ENCODE measurements around the gene CTNND1. TPM values are rescaled to one million over a fixed set of nuclear protein-coding genes. Genes with fewer than 3 reads are reported as not detected.

CTNND1 gene
- total and polyA plus RNA-seq, 9 of the 15 experiments (the other 6 are each of a cell fraction or from before 2014, with no cell fraction given) = 11.1 to 74.0 (median 43.3) TPM

DNA sequence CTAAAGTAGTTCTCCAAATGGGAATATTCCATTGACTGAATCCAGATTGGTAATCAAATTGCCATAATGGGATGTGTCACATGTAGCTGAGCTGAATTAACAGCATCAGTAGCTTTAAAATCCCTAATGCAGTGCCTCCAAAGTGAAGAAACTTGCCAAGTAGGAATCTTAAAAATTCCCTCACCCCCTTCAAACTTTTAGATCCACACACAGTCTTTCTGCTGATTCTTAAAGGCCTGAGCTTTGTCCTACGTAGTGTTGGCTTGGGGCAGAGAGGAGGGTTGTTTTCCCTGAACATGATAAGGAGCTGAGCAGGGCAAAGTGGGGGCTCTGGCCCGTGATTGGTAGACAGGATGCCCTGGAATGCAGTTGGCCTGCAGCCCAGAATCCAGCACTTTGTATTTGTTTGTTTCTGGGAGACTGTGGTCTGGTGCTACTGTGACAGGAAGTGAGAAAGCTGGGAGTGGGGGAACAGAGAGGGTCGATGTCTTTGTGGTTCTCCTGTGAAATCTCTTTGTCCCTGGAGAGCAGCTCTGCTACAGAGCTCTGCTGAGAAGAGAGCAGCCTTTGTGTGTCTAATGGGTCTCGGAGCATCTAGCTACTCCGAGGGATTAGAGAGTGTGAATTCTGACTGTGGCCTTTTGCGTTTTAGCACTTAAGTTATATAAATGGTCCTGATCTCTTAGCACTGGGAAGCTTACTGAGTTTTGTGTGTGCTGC lies 16.9 kb downstream of the CTNND1 start (continued):
- TF ChIP-seq UBTF (IDR thresholded peaks at IDR 0.05; ENCODE audit: borderline replicate concordance in 1 of 2, low read depth in 2 of 2, low read length in 2 of 2) (no peak), ETV5 (CRISPR knock-in tag; IDR thresholded peaks at IDR 0.05; ENCODE audit: low read depth) (no peak), CTBP1 (IDR thresholded peaks at IDR 0.05; ENCODE audit: borderline replicate concordance) (peak; percentile 59; the same call in 1 of the 2 replicates), ZNF444 (CRISPR knock-in tag; IDR thresholded peaks at IDR 0.05) (no peak), ETV1 (tag; conservative IDR thresholded peaks at IDR 0.05; ENCODE audit: low read depth) (0 out of 2 replicates have a peak, but pooled peaks have one; percentile 26)

- POLR2A ChIA-PET = interaction anchor here (0.8 to 9.4 kb wide), 8 partner anchors 8 to 91 kb away, joined by 3 to 88 read pairs (median 5); partner anchors contain the start of genes BTBD18 and CTNND1
- no peak for TF ChIP-seq ZBTB17 (CRISPR knock-in tag; IDR thresholded peaks at IDR 0.05)
- TF ChIP-seq ELK1 (CRISPR knock-in tag; IDR thresholded peaks at IDR 0.05) = no peak
Observed at GRCh38 chr11:57779276-57779675, 17.7 kb downstream of the CTNND1 start.

More at GRCh38 chr11:57779276-57779675, 17.7 kb downstream of the CTNND1 start:
- Histone ChIP-seq H3K4me1 (replicated peaks in 1 of 2; ENCODE audit: control insufficient read depth in 2 of 2, insufficient read depth in 2 of 2, low read length in 2 of 2) (peaks cover 26 to 72% of the 10 kb centered on the region in 2 experiments), H3K27ac (ENCODE audit: extremely low read depth, low read depth, low read length) (no peak overlapping the region), H3K27me3 (ENCODE audit: control insufficient read depth in 2 of 2, insufficient read depth in 2 of 2, low read length in 2 of 2) (no peaks in the 10 kb centered on the region), H2AFZ (ENCODE audit: low read depth, low read length) (no peak overlapping the region), H3K79me2 (ENCODE audit: control insufficient read depth, insufficient read depth, low read length) (peaks cover 93% of the 10 kb centered on the region), H3K36me3 (ENCODE audit: control insufficient read depth, insufficient read depth, low read length) (peaks cover 10% of the 10 kb centered on the region; the same call in 2 of the 3 replicates), H3K9me3 (replicated peaks; ENCODE audit: control insufficient read depth, insufficient read depth, low read depth, low read length) (no peaks in the 10 kb centered on the region), H3K4me3 (no peak overlapping the region), H3K9ac (ENCODE audit: insufficient read depth in 1 of 2, low read depth in 2 of 2, low read length in 2 of 2) (no peak overlapping the region), H4K20me1 (replicated peaks; ENCODE audit: control insufficient read depth, insufficient read depth, low read length) (peaks cover 63% of the 10 kb centered on the region), H3K9me1 (ENCODE audit: control insufficient read depth, insufficient read depth, low read length) (no peaks in the 10 kb centered on the region), H3K4me2 (ENCODE audit: insufficient read depth, low read length) (no peak overlapping the region)
- BruUV-seq (replicated peaks) = no TSS peak
- intact Hi-C loops (cut with micrococcal nuclease) (loop anchor here (2.0 kb wide), 1 partner anchor 16 kb away; no protein-coding TSS in a partner anchor), in situ Hi-C loops (cut with MboI) (no loop called here)
- FAIRE-seq (no peak), ATAC-seq (peak; percentile 30), DNase-seq (ENCODE audit: extremely low read depth in 1 of 4, low spot score in 3 of 4) (no peak)
- CTCF ChIA-PET (ENCODE audit: low intra/inter-chr PET ratio) = no interaction called here
- 71% methylated on average over 1 of the region's 1 CpG for WGBS (ENCODE audit: insufficient coverage, low coverage, missing lambda C conversion rate)

Data from K562 (cell line).